HG02571 (cell line): ENCODE data around the gene SETD4.
"Not testable (repeated sequence)": the region's sequence is repeated elsewhere in the genome, so short reads cannot be mapped to it uniquely, and the experiment has no call there.

Experiments
- ATAC-seq: cut with Tn5 transposase; IDR thresholded peaks from one replicate; pipeline ENCODE4 v1.9.1; 2021; ENCODE audit warnings: mild to moderate bottlenecking, moderate library complexity; ENCODE audit not compliant: unreplicated experiment

Gene SETD4, protein sequence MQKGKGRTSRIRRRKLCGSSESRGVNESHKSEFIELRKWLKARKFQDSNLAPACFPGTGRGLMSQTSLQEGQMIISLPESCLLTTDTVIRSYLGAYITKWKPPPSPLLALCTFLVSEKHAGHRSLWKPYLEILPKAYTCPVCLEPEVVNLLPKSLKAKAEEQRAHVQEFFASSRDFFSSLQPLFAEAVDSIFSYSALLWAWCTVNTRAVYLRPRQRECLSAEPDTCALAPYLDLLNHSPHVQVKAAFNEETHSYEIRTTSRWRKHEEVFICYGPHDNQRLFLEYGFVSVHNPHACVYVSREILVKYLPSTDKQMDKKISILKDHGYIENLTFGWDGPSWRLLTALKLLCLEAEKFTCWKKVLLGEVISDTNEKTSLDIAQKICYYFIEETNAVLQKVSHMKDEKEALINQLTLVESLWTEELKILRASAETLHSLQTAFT

DNA sequence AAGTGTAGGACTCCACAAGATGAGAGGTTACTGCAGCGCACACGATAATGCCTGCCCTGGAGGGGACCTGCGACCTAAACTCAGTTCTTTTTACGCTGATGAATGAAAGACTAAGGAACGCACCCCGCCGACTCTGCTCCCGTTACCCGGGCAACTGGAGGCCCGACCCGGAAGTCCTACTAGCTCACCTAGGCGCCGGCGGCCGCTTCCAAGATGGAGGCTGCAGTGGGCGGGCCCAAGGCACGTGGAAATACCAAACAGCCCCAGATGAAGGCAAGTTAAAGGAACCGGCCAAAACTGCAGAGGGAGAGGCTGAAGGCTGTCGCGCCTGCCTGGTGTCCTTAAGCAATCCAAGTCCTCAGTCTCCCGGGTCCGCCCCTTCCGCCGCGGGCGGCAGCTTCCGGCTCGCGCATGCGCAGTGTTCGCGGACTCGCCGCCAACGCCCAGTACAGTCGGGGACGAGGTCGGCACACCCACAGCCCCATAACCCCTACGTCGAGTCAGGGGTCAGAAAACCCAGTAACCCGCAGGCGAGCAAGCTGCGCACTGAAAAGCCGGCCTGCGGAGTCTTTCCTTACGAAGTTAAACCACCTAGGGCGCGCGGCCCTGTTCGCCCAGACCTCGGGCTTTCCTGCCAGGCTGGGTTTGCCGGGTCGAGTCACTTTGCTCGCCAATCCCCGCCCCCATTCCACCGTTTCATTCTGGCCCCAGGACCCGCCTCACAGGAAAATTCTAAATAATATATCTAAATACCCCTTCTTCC lies at the start of gene SETD4:
Gene SETD4, minus strand, starts transcription at position 368 of the 763 bp plus-strand sequence. CDS start 1,638 bp downstream, outside the sequence.
- peak; percentile 89 for ATAC-seq

DNA sequence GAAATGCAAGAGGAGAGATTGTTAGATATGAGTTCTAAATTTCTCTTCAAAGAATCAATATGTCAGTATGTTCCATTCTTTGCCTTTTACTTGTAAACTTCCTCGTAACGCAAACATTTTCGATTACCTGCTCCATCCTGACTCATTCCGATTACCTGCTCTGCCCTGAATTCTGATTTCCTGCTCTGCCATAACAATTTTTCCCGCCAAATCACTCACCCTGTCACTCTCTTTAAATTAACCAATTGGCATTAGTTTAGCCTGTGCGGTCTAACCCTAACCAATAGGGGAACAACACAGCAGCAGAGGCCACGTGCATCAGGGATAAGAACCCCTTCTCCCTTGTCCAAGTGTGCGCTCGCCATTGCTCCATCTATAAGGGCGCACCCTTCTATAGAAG lies 49.5 kb upstream of the SETD4 start:
- ATAC-seq, result no peak

DNA sequence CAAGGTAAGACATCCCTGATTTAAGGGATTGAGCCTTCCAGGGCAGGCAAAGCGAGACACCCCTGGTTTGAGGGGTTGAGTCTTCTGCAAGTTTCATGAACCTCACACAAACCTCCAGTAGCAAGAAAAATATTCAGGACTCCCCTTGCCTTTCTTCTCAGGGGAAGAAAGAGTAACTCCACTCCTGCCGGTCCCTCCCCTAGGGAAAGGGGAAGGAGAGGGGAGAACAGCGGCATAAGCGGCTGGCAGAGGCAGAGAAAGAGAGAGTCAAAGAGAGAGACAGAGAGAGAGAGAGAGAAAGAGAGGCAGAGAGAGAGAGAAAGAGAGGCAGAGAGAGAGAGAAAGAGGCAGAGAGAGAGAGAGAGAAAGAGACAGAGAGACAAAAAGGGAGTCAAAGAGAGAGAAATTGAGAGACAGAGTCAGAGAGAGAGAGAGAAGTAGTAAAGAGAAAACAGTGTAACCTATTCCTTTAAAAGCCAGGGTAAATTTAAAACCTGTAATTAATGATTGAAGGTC lies 45.1 kb upstream of the SETD4 start:
- no peak for ATAC-seq

DNA sequence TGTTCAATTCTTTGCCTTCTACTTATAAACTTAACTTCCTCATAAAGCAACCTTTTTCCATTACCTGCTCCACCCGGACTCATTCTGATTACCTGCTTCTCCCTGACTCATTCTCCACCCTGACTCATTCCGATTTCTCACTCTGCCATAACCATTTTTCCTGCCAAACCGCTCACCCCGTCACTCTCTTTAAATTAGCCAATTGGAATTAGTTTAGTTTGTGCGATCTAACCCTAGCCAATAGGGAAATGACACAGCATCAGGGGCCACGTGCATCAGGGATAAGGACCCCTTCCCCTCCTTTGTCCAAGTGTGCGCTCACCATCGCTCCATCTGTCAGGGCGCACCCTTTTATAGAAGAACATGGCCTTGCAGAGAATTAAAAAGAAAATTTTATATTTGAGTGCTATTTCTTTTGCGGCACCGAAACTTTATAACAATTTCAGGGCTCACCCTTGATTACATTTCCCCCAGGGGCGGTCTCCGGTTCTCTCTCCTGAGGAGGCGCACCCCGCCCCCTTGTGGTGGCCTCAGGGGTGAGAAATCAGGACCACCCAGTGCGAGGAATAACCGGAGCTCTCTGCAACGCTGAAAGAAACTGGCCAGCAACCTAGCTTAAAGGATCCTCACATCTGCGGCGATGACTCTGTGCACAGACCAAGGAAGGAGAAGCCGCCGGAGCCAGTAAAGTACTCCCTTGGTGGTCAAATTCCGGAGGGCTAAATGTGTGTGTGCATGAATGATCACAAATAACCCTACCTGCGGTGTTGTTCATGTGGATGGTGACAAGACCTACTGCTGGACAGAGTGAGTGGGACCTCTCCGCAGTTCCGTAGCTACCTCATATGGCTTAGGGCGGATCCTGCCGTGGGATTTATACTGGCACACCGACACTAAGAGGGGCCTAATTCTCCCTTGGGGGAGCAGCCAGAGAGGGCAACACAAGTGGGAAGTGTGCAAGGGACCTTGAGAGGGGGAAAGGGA lies 44.3 kb upstream of the SETD4 start:
- no peak for ATAC-seq

DNA sequence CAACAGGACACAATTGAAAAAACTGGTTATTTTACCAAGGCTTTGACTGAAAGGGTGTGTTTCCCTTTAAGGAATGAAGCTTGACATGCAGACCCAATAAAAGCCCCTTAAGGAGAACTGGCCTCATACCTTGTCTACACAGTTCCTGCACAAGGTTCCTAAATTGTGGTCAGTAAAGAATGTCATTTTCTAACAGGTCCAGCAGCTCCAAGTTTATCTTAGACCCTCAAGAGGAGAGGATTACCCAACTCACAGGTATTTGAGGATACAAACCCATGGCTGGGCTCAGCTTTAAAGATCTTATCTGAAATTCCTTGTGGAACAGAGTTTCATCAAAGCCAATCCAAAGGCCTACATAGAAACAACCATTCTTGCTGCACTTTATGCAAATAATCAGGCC lies 43.1 kb upstream of the SETD4 start:
- no peak for ATAC-seq

DNA sequence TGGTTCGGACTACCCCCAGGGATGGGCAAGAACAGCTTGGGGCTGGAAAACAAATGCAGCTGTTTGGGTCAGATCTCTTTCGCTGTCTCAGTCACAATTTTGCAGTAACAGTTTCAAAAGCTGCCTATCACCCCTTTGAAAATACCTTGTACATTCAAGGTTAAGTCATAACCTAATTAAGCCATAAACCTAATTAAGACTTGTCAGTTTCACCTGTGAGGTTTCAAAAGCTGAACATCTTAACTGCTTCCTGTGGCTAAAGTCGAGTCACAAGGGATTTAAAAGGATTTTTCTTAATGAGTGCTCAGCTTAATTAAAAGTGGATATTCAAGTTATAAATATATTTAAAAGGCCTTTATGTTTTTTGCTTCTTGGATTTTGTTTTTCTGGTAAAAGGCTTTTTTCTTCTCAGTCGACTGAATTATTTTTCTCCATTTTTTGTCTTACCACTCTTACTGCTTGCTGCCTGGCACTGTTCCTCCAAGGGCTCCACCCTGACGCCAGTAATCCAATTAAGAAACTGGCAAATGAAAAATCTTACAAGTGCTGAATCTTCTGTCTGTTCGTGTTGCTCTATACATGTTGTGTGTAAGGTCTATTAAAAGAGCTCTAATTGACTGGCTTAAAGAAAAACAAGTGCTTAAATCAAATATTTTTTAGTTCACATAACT lies 40.8 kb upstream of the SETD4 start:
- ATAC-seq, result no peak

DNA sequence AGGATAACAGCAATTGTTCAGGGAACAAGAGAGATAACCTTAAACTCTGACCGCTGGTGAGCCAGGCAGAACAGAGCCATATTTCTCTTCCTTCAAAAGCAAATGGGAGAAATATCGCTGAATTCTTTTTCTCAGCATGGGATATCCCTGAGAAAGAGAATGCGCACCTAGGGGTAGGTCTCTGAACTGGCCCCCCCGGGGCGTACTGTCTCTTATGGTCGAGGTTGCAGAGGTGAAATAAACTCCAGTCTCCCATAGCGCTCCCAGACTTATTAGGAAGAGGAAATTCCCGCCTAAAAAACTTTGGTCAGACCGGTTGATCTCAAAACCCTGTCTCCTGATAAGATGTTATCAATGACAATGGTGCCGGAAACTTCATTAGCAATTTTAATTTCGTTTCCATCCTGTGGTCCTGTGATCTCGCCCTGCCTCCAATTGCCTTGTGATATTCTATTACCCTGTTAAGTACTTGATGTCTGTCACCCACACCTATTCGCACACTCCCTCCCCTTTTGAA lies 39.4 kb upstream of the SETD4 start:
- ATAC-seq, result not testable (repeated sequence)

DNA sequence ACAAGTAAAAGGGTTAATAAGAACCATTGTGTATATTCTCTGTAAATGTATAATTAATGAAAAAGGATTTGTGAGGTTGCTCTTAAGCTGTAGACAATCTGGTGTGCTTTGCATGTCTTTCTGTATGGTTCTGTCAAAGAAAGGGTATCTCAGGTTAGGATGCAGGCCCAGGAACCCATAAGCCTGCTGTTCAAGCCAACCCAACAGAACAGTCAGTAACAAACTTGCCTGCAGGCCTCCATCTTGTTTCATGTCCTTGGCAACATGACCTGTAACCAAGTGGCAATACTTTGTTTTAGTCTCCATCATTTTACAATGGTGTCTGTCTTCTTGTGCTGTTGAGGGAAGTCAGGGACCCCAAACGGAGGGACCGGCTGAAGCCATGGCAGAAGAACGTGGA lies 38.7 kb upstream of the SETD4 start:
- ATAC-seq, result no peak

DNA sequence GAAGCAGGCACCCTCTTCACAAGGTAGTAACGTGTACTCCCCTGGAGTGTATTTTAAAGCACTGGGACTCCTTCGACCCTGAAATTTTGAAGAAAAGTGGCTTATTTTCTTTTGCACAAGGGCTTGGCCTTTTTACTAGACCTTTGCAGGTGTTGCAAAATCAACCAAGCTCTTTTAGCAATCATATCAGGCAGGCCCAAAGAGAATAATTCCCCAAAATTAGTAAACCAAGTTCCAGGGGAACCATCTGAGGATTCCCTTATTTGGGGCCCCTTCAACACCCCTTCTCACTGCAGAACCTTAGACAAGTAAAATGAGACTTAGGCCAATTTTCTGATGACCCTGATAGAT lies 37.8 kb upstream of the SETD4 start:
- no peak for ATAC-seq

DNA sequence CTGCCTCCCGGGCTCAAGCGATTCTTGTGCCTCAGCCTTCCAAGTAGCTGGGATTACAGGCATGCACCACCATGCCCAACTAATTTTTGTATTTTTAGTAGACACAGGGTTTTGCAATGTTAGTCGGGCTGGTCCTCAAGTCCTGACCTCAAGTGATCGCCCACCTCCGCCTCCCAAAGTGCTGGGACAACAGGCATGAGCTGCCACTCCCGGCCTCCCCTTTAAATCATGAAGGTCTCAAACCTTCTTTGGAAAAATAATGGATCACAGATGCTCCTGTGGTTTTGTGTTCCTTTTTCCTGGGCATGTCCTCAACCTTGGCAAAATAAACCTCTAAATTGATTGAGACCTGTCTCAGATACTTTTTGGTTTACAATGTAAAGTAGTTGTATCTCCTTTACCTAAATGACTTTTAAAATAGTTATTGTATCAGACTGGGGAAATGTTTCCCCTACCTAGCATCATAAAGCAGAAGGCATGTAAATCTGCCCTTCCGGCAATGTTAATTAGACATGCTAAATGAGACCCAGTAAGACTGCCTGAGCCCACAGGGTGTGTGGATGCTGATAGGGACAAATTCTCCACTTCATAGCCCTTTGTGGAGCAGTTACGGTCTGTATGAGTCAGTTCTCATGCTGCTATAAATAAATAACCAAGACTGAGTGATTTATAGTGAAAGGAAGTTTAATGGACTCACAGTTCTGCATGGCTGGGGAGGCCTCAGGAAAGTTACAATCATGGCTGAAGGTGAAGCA lies 37.3 kb upstream of the SETD4 start:
- ATAC-seq, result no peak

DNA sequence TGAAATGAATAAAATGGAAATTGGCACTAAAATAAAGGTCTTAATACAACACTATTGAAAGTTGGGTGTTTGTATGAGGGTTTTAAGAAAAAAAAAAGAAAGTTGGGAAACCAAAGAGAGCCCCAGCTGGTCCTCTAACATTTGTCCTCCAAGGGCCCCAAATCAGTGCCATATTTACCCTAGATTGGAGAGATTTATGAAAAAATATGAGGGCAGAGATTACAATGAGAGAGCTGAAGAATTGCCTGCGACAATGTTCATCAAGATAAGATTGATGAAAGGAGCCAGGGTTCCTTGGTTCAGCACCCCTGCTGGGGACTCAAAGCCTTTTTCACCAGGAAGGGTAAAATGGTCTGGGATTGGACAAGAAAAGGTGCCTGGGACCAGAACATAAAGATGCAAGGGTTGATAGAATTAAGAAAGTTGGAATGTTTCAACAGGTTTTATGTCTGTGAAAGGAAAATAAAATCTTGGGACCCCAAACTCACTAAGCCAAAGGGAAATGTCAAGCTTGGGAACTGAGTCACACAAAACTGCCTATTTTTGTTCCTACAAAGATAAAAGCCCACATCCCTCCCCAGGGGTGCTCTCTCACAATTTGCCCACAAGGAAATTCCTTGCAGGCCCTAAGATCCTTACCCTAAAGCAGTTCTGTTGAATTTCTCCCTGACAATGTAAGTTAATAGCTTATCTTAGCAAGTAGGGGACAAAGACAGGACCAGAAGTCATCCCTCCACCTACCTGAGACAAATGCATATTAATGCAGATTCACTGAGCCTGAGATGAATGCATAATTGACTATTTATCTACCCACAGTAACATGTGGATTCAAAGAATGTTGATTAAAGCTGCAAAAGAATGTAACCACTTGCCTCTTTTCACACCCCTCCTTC lies 36.3 kb upstream of the SETD4 start:
- ATAC-seq, result no peak

DNA sequence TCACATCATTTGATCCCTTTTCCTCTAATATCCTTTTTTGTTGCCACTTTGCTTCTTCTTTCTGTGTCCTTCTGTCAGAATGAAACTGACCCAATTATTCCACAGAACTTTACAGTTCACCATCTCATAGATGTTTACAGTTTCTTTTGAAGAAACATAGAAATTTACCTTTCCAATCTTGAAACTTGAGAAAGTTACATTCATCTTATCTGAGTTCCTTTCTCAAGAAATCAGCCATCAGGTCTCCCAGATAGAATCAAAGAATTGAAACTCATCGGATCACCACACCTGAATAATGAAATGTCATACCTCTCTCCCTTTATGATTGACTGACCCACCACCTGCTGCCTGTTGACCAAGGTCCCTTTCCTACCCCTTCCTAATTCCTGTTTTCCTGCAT lies 33.2 kb upstream of the SETD4 start:
- no peak for ATAC-seq

DNA sequence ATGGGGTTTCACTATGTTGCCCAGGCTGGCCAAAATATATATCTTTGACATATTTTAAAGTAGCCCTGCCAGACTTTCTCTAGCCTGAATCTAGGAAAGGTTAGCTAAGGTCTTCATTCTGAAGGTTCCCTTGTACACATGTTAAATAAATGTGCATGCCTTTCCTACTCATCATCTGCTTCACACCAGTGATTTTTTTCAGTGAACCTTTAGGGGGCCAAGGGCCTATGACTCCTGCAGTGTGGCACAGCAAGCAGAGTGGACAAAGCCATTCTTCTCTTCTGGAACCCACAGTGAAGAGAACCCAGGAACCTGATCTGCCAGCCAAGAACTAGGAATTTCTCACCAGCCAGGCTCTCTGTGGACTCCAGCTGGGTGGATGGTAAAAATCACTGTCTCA lies 32.4 kb upstream of the SETD4 start:
- ATAC-seq, result no peak

DNA sequence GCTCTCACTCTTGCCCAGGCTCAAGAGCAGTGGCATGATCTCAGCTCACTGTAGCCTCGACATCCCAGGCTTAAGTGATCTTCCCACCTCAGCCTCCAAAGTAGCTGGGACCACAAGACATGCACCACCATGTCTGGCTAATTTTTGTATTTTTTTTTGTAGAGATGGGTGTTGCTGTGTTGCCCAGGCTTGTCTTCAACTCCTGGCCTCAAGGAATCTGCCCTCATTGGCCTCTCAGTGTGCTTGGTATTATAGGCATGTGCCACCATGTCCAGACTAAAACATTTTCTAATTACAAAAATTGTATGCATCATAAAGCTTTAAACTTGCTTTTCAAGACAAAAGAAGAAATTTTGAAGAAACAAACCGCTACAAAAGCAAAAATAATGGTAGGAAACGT lies 29.6 kb upstream of the SETD4 start:
- no peak for ATAC-seq

DNA sequence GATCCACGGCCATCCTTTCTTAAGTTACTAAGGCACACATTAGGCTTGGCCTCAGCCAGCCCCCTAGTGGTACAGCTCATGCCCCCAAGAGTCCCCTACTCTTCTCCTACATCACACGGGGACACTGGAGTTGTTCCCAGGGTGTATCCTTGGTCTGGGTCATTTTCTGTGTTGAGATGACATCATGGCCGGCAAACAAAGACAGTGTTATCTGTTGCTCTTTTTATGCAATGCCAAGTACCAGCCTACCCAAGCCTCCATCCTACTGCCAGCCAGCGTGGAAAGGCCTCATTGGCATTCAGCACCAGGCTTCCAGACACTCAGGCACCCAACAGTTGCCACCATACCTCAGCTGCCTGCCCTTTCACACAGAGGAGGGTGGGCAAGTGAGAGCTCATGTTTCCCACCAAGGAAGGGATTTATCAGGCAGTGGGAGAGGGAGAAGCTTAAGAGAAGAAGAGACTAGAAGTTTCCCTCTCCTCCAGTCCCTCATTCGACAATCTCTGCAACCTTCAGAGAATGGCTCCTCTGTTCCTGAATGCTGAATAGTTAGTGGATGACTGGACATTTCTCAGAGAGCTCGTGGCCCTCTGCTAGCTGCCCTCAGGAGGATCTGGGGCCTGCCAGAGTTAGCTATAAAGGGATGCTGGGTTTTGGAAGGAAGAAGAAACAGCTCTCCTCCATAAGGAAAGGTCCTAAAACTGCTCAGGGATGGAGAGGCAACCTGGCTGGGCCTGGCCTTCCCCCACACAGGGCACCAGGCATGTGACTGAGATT lies 27.2 kb upstream of the SETD4 start:
- no peak for ATAC-seq

DNA sequence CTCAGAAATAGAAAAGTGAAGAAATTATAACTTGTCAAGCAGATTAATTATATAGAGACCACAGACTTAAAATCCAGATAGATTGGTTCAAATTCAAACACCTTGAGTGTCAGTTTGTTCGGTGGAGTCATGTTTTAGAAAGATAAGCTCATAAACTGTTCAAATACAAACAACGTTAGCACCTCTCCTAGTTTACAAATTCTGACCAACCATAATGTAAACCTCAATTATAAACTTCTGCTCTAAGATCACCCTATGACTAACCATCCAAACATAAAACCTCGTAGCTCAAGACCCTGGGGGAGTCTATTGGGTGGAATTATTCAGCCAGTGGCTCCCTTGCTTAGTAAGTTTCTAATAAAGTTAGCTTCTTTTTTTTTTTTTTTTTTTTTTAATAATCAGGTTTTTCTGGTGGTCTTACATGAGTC lies 21.9 kb upstream of the SETD4 start:
- no peak for ATAC-seq

DNA sequence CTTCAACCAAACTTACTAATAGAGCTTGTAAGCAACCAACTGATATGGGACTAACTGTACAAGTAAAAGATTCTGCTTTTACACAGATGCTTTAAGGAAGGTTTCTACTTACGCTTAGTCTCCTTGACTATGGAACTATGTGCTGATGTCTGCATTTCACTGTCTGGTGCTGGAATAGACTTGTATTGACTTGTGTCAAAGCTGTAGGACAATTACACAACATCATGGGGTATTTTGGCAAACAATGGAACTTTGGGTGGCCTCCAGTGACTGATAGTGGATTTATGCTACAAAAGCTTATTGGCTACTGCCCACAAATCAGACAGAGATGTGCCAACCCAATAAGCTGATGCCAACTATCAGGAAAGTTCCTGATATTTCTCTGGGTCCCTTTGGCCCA lies 20.1 kb upstream of the SETD4 start:
- ATAC-seq, result no peak

DNA sequence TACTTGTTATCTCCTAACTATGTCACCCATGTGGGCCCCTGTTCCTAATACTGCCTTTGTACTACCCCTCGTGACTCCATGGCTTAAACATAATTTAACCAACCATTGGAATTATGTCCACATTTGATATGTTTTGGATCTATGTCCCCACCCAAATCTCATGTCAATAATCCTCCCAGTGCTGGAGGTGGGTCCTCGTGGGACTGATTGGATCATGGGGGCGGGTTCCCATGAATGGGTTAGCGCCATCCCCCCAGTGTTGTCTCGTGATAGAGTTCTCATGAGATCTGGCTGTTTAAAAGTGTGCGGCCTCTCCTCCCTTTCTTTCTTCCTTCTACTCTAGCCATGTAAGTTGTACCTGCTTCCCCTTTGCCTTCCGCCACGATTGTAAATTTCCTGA lies 19.3 kb upstream of the SETD4 start:
- ATAC-seq, result no peak
